PC-3 (cell line): ENCODE results near the gene BCAS3. TPM values are rescaled to one million over a fixed set of nuclear protein-coding genes. Genes with fewer than 3 reads are reported as not detected.

Experiments used
- ATAC-seq: fragments of 200-7000 bp; cut with Tn5 transposase; 2 replicates; pipeline ENCODE4 v1.9.1; 2020; ENCODE audit warnings: mild to moderate bottlenecking, moderate library complexity
- BruUV-seq: library from RNA; stranded (reverse); fragments of 400-500 nt; replicated peaks from 2 replicates; lab custom pipeline; 2021; lab: Mats Ljungman, UMichigan
- CTCF ChIA-PET: fragments of 300-600 bp; sonication (Branson Sonifier 250); formaldehyde crosslinking; loops from one replicate; lab custom pipeline; 2022; ENCODE audit warnings: antibody characterized with exemption; lab: Charles Lee
- POLR2A ChIA-PET: fragments of 300-600 bp; sonication (Branson Sonifier 250); formaldehyde crosslinking; loops from one replicate; lab custom pipeline; 2022; ENCODE audit warnings: antibody characterized with exemption; ENCODE audit not compliant: unreplicated experiment; lab: Charles Lee
- DNase-seq: peaks from one replicate; pipeline ENCODE4 v3.0.0-alpha.2; 2015
- H2AFZ ChIP-seq: fragments of 300-600 bp; sonication (generic); 2 replicates; pipeline ENCODE4 v1.6.0; 2016; ENCODE audit warnings: antibody characterized with exemption, low read length
- H3F3A ChIP-seq: fragments of 300-600 bp; sonication (generic); one replicate; pipeline ENCODE4 v1.6.0; 2017; ENCODE audit warnings: antibody characterized with exemption, low read length, control low read depth, mild to moderate bottlenecking; ENCODE audit not compliant: unreplicated experiment
- H3K27ac ChIP-seq: fragments of 300-600 bp; sonication (generic); 2 replicates; pipeline ENCODE4 v1.5.1; 2016; ENCODE audit warnings: mild to moderate bottlenecking, low read length
- H3K27me3 ChIP-seq: fragments of 300-600 bp; sonication (generic); 2 replicates; pipeline ENCODE4 v1.6.1; 2016; ENCODE audit warnings: low read length, mixed read lengths
- H3K36me3 ChIP-seq: fragments of 300-600 bp; sonication (generic); 2 replicates; pipeline ENCODE4 v1.6.1; 2016; ENCODE audit warnings: low read depth, mixed run types, low read length, mixed read lengths
- H3K4me1 ChIP-seq: fragments of 300-600 bp; sonication (generic); 2 replicates; pipeline ENCODE4 v1.5.1; 2016; ENCODE audit warnings: low read length; ENCODE audit not compliant: insufficient read depth
- H3K4me2 ChIP-seq: fragments of 300-600 bp; sonication (generic); 2 replicates; pipeline ENCODE4 v1.6.0; 2016; ENCODE audit warnings: low read length
- H3K4me3 ChIP-seq: fragments of 300-600 bp; sonication (generic); 2 replicates; pipeline ENCODE4 v1.5.1; 2016; ENCODE audit warnings: mild to moderate bottlenecking, low read length, mixed read lengths
- H3K79me2 ChIP-seq: fragments of 300-600 bp; sonication (generic); 2 replicates; pipeline ENCODE4 v1.6.1; 2017; ENCODE audit warnings: low read length, mixed read lengths
- H3K9ac ChIP-seq: fragments of 300-600 bp; sonication (generic); 2 replicates; pipeline ENCODE4 v1.6.0; 2016; ENCODE audit warnings: mild to moderate bottlenecking, low read length
- H3K9me2 ChIP-seq: fragments of 300-600 bp; sonication (generic); replicated peaks from 2 replicates; pipeline ENCODE4 v1.6.1; 2016; ENCODE audit warnings: mixed run types, low read length, mixed read lengths
- H3K9me3 ChIP-seq: fragments of 300-600 bp; sonication (generic); 2 replicates; pipeline ENCODE4 v1.6.1; 2016; ENCODE audit warnings: low read length, mixed read lengths
- H4K20me1 ChIP-seq: fragments of 300-600 bp; sonication (generic); 2 replicates; pipeline ENCODE4 v1.6.1; 2016; ENCODE audit warnings: low read length, mixed read lengths
- EZH2 ChIP-seq: fragments of 300-600 bp; sonication (generic); IDR thresholded peaks from one replicate; pipeline ENCODE4 v1.6.1; 2017; ENCODE audit warnings: antibody characterized with exemption, mild to moderate bottlenecking, low read length; ENCODE audit not compliant: unreplicated experiment
- EZH2phosphoT487 ChIP-seq: fragments of 300-600 bp; sonication (generic); IDR thresholded peaks from 2 replicates; pipeline ENCODE4 v1.6.1; 2018; ENCODE audit warnings: mild to moderate bottlenecking, antibody characterized with exemption, low read length, borderline replicate concordance
- intact Hi-C: fragments of 100-400 bp; cut with micrococcal nuclease; formaldehyde crosslinking; loops from 2 replicates; pipeline ENCODE4 v1.9.0; 2023
- total RNA-seq: library from RNA; depleted of rRNA; stranded (reverse); fragments of >200 nt; gene quantifications from 2 replicates; pipeline ENCODE4 v1.2.3, GENCODE V29; 2014
- TF ChIP-seq, protein P1 (sequence below): fragments of 300-600 bp; sonication (generic); conservative IDR thresholded peaks from 2 replicates; pipeline ENCODE4 v1.5.1; 2017; ENCODE audit warnings: antibody characterized with exemption, low read depth, mild to moderate bottlenecking, low read length

The BCAS3 gene
- total RNA-seq, 1 experiment from 2014 or later = 25.9 TPM

DNA sequence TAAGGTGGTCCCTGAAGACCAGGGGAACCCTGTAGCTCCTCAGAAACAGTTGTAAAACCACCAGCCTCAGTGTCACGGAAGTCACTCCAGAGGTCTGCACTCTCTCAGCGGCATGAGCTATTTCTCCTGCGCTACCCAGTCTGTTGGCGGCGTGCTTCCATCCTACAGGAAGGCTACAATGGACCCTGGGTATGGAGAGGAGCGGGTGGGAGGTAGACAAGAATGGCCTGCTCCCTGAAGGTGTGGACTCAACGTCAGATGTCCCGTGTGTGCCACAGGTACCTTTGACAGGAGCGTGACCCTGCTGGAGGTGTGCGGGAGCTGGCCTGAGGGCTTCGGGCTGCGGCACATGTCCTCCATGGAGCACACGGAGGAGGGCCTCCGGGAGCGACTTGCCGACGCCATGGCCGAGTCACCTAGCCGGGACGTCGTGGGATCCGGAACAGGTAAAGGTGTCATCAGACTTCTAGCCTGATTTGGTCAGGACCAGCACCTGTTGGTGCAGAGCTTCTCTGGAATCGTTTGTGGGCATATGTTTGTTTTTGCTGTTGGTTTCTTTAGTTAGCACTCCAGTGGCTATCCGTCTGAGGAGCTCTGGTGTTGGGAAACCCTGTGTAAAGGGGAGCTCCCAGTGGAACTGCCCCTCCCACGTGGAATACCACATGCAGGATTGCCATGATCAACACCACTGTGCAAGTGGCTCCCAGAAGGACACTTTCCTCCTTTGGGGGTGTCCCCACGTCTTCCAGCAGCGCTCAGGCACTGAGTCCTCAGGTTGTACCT lies 690.6 kb downstream of the BCAS3 start:
- Histone ChIP-seq H3K9me3 (no peaks in the 10 kb centered on the region), H3K27me3 (no peaks in the 10 kb centered on the region), H3K9me2 (no peaks in the 10 kb centered on the region), H3K9ac (no peak overlapping the region), H4K20me1 (no peaks in the 10 kb centered on the region), H2AFZ (no peak overlapping the region), H3K27ac (no peak overlapping the region), H3K36me3 (no peaks in the 10 kb centered on the region), H3K79me2 (no peaks in the 10 kb centered on the region), H3K4me1 (0 out of 2 replicates have a peak, but pooled peaks cover 7% of the 10 kb centered on the region), H3F3A (no peaks in the 10 kb centered on the region), H3K4me3 (no peak overlapping the region), H3K4me2 (no peak overlapping the region)
- TF ChIP-seq EZH2phosphoT487 (no peak), EZH2 (no peak)
- TF ChIP-seq, protein P1, sequence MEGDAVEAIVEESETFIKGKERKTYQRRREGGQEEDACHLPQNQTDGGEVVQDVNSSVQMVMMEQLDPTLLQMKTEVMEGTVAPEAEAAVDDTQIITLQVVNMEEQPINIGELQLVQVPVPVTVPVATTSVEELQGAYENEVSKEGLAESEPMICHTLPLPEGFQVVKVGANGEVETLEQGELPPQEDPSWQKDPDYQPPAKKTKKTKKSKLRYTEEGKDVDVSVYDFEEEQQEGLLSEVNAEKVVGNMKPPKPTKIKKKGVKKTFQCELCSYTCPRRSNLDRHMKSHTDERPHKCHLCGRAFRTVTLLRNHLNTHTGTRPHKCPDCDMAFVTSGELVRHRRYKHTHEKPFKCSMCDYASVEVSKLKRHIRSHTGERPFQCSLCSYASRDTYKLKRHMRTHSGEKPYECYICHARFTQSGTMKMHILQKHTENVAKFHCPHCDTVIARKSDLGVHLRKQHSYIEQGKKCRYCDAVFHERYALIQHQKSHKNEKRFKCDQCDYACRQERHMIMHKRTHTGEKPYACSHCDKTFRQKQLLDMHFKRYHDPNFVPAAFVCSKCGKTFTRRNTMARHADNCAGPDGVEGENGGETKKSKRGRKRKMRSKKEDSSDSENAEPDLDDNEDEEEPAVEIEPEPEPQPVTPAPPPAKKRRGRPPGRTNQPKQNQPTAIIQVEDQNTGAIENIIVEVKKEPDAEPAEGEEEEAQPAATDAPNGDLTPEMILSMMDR = no peak
- ChIA-PET POLR2A (no interaction called here), CTCF (no interaction called here)
- BruUV-seq = no TSS peak
- DNase-seq (no peak), ATAC-seq (no peak)
- intact Hi-C loops = no loop called here

DNA sequence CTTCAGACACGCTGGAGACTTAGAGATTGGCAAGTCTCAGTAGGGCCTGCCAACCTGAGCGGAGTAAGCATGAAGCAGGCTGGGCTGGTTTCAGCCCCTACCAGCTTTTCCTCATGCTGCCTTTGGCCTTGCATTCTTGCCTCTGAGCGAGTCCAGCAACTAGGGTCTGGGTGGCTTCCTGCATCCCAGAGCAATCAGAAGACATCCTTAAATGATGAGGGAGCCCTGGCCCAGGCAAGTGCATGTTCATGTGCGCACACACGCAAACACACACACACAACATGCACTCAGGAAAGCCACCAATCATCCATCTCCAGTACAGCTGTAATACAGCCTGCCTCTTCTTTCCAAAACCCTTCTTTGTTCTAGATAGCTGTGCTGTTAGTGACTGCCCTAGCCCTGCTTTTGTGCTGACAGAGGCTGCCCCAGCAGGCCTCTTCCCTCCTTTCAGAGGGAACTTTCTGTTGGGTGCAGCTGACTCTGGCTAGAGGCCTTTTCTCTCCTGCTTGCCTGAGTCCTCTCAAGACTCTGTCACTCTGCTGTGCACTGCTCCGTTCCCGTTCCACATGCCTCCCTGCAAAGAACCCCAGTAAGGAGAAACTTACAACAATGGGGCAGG lies 691.3 kb downstream of the BCAS3 start:
- ChIA-PET POLR2A (no interaction called here), CTCF (no interaction called here)
- no peak overlapping the region for H2AFZ ChIP-seq
- H3K4me2 ChIP-seq = no peak overlapping the region
- no peaks in the 10 kb centered on the region for H3F3A ChIP-seq
- DNase-seq (no peak), ATAC-seq (no peak)
- intact Hi-C loops = no loop called here
- H3K9me2 ChIP-seq = no peaks in the 10 kb centered on the region
- H3K9me3 ChIP-seq = no peaks in the 10 kb centered on the region
- no TSS peak for BruUV-seq
- H3K79me2 ChIP-seq = no peaks in the 10 kb centered on the region
- no peaks in the 10 kb centered on the region for H4K20me1 ChIP-seq
- 0 out of 2 replicates have a peak, but pooled peaks cover 4% of the 10 kb centered on the region for H3K4me1 ChIP-seq
- H3K36me3 ChIP-seq = no peaks in the 10 kb centered on the region
- H3K27ac ChIP-seq = no peak overlapping the region
- H3K9ac ChIP-seq = no peak overlapping the region
- H3K4me3 ChIP-seq = no peak overlapping the region
- no peaks in the 10 kb centered on the region for H3K27me3 ChIP-seq
- TF ChIP-seq, protein P1 = no peak
- TF ChIP-seq EZH2phosphoT487 (no peak), EZH2 (no peak)

DNA sequence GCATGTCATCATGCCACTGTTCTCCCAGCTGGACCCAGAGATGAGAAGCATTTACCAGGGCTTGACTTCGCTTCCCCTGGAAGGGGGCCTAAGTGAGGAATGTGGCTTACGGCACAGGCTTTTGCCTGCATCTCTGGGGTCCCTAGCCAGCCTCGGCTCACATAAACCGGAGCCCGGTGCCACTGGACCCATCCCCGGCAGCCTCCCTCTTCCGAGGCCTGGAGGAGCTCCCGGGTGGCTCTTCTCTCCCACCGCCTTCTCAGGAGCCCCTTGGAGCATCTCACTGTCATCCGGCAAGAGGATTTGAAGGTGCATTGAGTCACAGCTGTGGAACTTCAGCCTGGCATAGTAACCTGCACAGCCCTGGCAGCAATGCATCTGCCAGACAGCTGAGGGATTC lies 692.1 kb downstream of the BCAS3 start:
- Histone ChIP-seq H3K27ac (no peak overlapping the region), H3K9ac (no peak overlapping the region), H3K9me3 (no peaks in the 10 kb centered on the region), H3K4me1 (no peaks in the 10 kb centered on the region), H3K4me2 (no peak overlapping the region), H3K9me2 (no peaks in the 10 kb centered on the region), H2AFZ (no peak overlapping the region), H3K36me3 (no peaks in the 10 kb centered on the region), H3K4me3 (no peak overlapping the region), H3K27me3 (no peaks in the 10 kb centered on the region), H3K79me2 (no peaks in the 10 kb centered on the region), H4K20me1 (no peaks in the 10 kb centered on the region), H3F3A (no peaks in the 10 kb centered on the region)
- ChIA-PET CTCF (no interaction called here), POLR2A (interaction anchor here (0.6 kb wide), 1 partner anchor 20 kb away, joined by 3 read pairs; no protein-coding TSS in a partner anchor)
- intact Hi-C loops = no loop called here
- BruUV-seq = no TSS peak
- DNase-seq = no peak
- TF ChIP-seq EZH2phosphoT487 (no peak), EZH2 (no peak)
- TF ChIP-seq, protein P1 = no peak
- ATAC-seq = no peak
